NOMO-1 treated with dmso at 0.1 percent for 144 hours (cell line): ENCODE measurements around the gene RSU1.

Experiments used
- DNase-seq: peaks from one replicate; lab custom pipeline; 2025; ENCODE audit not compliant: unreplicated experiment; lab: John Stamatoyannopoulos, UW

RSU1 gene

GRCh38 chr10:16822726-16823360, 5.6 kb upstream of the RSU1 start:
- no peak for DNase-seq

- DNase-seq: no peak
Observed at GRCh38 chr10:16822027-16822426, 4.8 kb upstream of the RSU1 start.

- no peak for DNase-seq
Observed at GRCh38 chr10:16820421-16820820, 3.2 kb upstream of the RSU1 start.

- no peak for DNase-seq
Observed at GRCh38 chr10:16820018-16820417, 2.8 kb upstream of the RSU1 start.

- DNase-seq: no peak
Observed at GRCh38 chr10:16819436-16819835, 2.2 kb upstream of the RSU1 start.

GRCh38 chr10:16819026-16819425, 1.8 kb upstream of the RSU1 start:
- DNase-seq: no peak

- no peak for DNase-seq
Observed at GRCh38 chr10:16816830-16817124, 447 bp downstream of the RSU1 start.

GRCh38 chr10:16816171-16816570, 1.1 kb downstream of the RSU1 start:
- DNase-seq: no peak

- DNase-seq: no peak
Observed at GRCh38 chr10:16814012-16814411, 3.2 kb downstream of the RSU1 start.

- DNase-seq: no peak
Observed at GRCh38 chr10:16812676-16813075, 4.5 kb downstream of the RSU1 start.

- DNase-seq: no peak
Observed at GRCh38 chr10:16811765-16812164, 5.5 kb downstream of the RSU1 start.

GRCh38 chr10:16811292-16811691, 5.9 kb downstream of the RSU1 start:
- no peak for DNase-seq

GRCh38 chr10:16809074-16809718, 8.0 kb downstream of the RSU1 start:
- DNase-seq: no peak

- DNase-seq: no peak
Observed at GRCh38 chr10:16804123-16804522, 13.1 kb downstream of the RSU1 start.

GRCh38 chr10:16803464-16803863, 13.8 kb downstream of the RSU1 start:
- DNase-seq: no peak

GRCh38 chr10:16799621-16800020, 17.6 kb downstream of the RSU1 start:
- no peak for DNase-seq

GRCh38 chr10:16798571-16798970, 18.7 kb downstream of the RSU1 start:
- DNase-seq: no peak

- DNase-seq: no peak
Observed at GRCh38 chr10:16795410-16796073, 21.7 kb downstream of the RSU1 start.

- DNase-seq: no peak
Observed at GRCh38 chr10:16794005-16794404, 23.2 kb downstream of the RSU1 start.

- no peak for DNase-seq
Observed at GRCh38 chr10:16792675-16793074, 24.5 kb downstream of the RSU1 start.

- no peak for DNase-seq
Observed at GRCh38 chr10:16789765-16790164, 27.5 kb downstream of the RSU1 start.

GRCh38 chr10:16789261-16789660, 28.0 kb downstream of the RSU1 start:
- DNase-seq: no peak

GRCh38 chr10:16788778-16789177, 28.4 kb downstream of the RSU1 start:
- no peak for DNase-seq
